NCI-H1694 (cell line): Measurements from ENCODE around the gene DPF1.

Experiments used
- DNase-seq: peaks from one replicate; lab custom pipeline; 2025; lab: John Stamatoyannopoulos, UW

Gene DPF1

GRCh38 chr19:38163419-38164290, 60.4 kb downstream of the DPF1 start:
- DNase-seq: no peak

- DNase-seq: no peak
Observed at GRCh38 chr19:38162632-38163031, 61.4 kb downstream of the DPF1 start.

GRCh38 chr19:38162094-38162493, 61.9 kb downstream of the DPF1 start:
- DNase-seq: no peak
